NCI-H146 treated with DMSO at 0.1 percent for 48 hours (cell line): ENCODE results near the gene PAX5.

Experiments used
- DNase-seq: peaks from one replicate; lab custom pipeline; 2025; ENCODE audit not compliant: unreplicated experiment; lab: John Stamatoyannopoulos, UW

The PAX5 gene

GRCh38 chr9:36961561-36962325 lies 72.3 kb downstream of the PAX5 start:
- DNase-seq: no peak

GRCh38 chr9:36961051-36961450 lies 73.0 kb downstream of the PAX5 start:
- no peak for DNase-seq

- DNase-seq: no peak
Observed at GRCh38 chr9:36960575-36960955, 73.5 kb downstream of the PAX5 start.

- DNase-seq: no peak
Observed at GRCh38 chr9:36959681-36960574, 74.1 kb downstream of the PAX5 start.

GRCh38 chr9:36956908-36957307 lies 77.2 kb downstream of the PAX5 start:
- no peak for DNase-seq

- no peak for DNase-seq
Observed at GRCh38 chr9:36950389-36950788, 83.7 kb downstream of the PAX5 start.

- DNase-seq: no peak
Observed at GRCh38 chr9:36949466-36949865, 84.6 kb downstream of the PAX5 start.

- no peak for DNase-seq
Observed at GRCh38 chr9:36948051-36948450, 86.0 kb downstream of the PAX5 start.

- no peak for DNase-seq
Observed at GRCh38 chr9:36946653-36947052, 87.4 kb downstream of the PAX5 start.

GRCh38 chr9:36945999-36946398 lies 88.1 kb downstream of the PAX5 start:
- DNase-seq: no peak

- DNase-seq: no peak
Observed at GRCh38 chr9:36942891-36943290, 91.2 kb downstream of the PAX5 start.

- DNase-seq: no peak
Observed at GRCh38 chr9:36941441-36941840, 92.6 kb downstream of the PAX5 start.

- no peak for DNase-seq
Observed at GRCh38 chr9:36940881-36941280, 93.2 kb downstream of the PAX5 start.

- DNase-seq: no peak
Observed at GRCh38 chr9:36940500-36940853, 93.6 kb downstream of the PAX5 start.

GRCh38 chr9:36939655-36940499 lies 94.2 kb downstream of the PAX5 start:
- DNase-seq: no peak

- DNase-seq: no peak
Observed at GRCh38 chr9:36939214-36939613, 94.9 kb downstream of the PAX5 start.

- DNase-seq: peak; percentile 37
Observed at GRCh38 chr9:36938617-36939016, 95.5 kb downstream of the PAX5 start.

- peak; percentile 49 for DNase-seq
Observed at GRCh38 chr9:36937951-36938350, 96.1 kb downstream of the PAX5 start.

- peak; percentile 58 for DNase-seq
Observed at GRCh38 chr9:36937346-36937745, 96.7 kb downstream of the PAX5 start.

- no peak for DNase-seq
Observed at GRCh38 chr9:36936498-36936831, 97.6 kb downstream of the PAX5 start.

GRCh38 chr9:36935768-36936497 lies 98.1 kb downstream of the PAX5 start:
- DNase-seq: no peak
